GM12878 (cell line): ENCODE data around the gene PLGRKT. TPM values are rescaled to one million over a fixed set of nuclear protein-coding genes. Genes with fewer than 3 reads are reported as not detected.
"Not testable (repeated sequence)": the region's sequence is repeated elsewhere in the genome, so short reads cannot be mapped to it uniquely, and the experiment has no call there.

ENCODE experiments used
- ATAC-seq: fragments of 200-7000 bp; cut with Tn5 transposase; 3 replicates; pipeline ENCODE4 v1.9.1; 2020; ENCODE audit warnings: mild to moderate bottlenecking, moderate library complexity
- BruUV-seq: library from RNA; stranded (reverse); fragments of 400-500 nt; replicated peaks from 2 replicates; lab custom pipeline; 2021; lab: Mats Ljungman, UMichigan
- CTCF ChIA-PET: fragments of 300-600 bp; sonication (Branson Sonifier 250); formaldehyde crosslinking; extraction: SDS; loops from one replicate; lab custom pipeline; 2021; ENCODE audit warnings: inconsistent platforms; lab: Yijun Ruan, JAX
- POLR2A ChIA-PET: fragments of 350-600 bp; formaldehyde crosslinking; extraction: SDS; loops from one replicate; lab custom pipeline; 2021; ENCODE audit warnings: inconsistent platforms; lab: Charles Lee
- RAD21 ChIA-PET: fragments of 300-600 bp; sonication (Branson Sonifier 250); formaldehyde crosslinking; loops from one replicate; lab custom pipeline; 2023; ENCODE audit warnings: antibody characterized with exemption; ENCODE audit not compliant: unreplicated experiment; lab: Charles Lee
- SMC1A ChIA-PET: fragments of 300-600 bp; sonication (Branson Sonifier 250); formaldehyde crosslinking; loops from one replicate; lab custom pipeline; 2023; ENCODE audit not compliant: unreplicated experiment, uncharacterized antibody; lab: Charles Lee
- DNase-seq: peaks from one replicate; pipeline ENCODE4 v3.0.0-alpha.2; 2011; ENCODE audit warnings: low read depth, low spot score
- FAIRE-seq: peaks from 3 replicates; lab custom pipeline; 2011; peaks lifted over from hg19 to GRCh38; lab: Jason Lieb, UNC
- H2AFZ ChIP-seq: 2 replicates; pipeline ENCODE4 v1.6.0; 2011; ENCODE audit warnings: low read depth, low read length, control low read depth; ENCODE audit not compliant: control insufficient read depth
- H3K27ac ChIP-seq: 2 replicates; pipeline ENCODE4 v1.5.1; 2011; ENCODE audit warnings: control low read depth; ENCODE audit not compliant: control insufficient read depth, insufficient read depth
- H3K27me3 ChIP-seq, 2 experiments: replicated peaks in 1 of 2; 2 replicates each; pipeline versions ENCODE4 v1.6.0 to v1.6.1; 2011; ENCODE audit warnings: low read length in 1 of 2; ENCODE audit not compliant: control insufficient read depth in 2 of 2, insufficient read depth in 2 of 2
- H3K36me3 ChIP-seq, 2 experiments: 2 replicates each; pipeline ENCODE4 v1.5.1; 2011; ENCODE audit warnings: low read length in 1 of 2; ENCODE audit not compliant: control insufficient read depth in 2 of 2, insufficient read depth in 2 of 2
- H3K4me1 ChIP-seq: 2 replicates; pipeline ENCODE4 v1.6.1; 2011; ENCODE audit warnings: mild to moderate bottlenecking, low read length, moderate library complexity, mixed read lengths; ENCODE audit not compliant: control insufficient read depth, insufficient read depth
- H3K4me2 ChIP-seq: 2 replicates; pipeline ENCODE4 v1.6.0; 2011; ENCODE audit warnings: control low read depth; ENCODE audit not compliant: control insufficient read depth, insufficient read depth
- H3K4me3 ChIP-seq: fragments of 200-600 bp; sonication (generic); 2 replicates; pipeline ENCODE4 v1.5.1; 2016
- H3K79me2 ChIP-seq: 2 replicates; pipeline ENCODE4 v1.6.0; 2011; ENCODE audit warnings: low read length; ENCODE audit not compliant: control insufficient read depth, insufficient read depth
- H3K9ac ChIP-seq: 2 replicates; pipeline ENCODE4 v1.8.0; 2011; ENCODE audit warnings: low read length, control low read depth, mixed read lengths; ENCODE audit not compliant: control insufficient read depth, insufficient read depth
- H3K9me3 ChIP-seq: replicated peaks from 3 replicates; pipeline ENCODE4 v1.5.1; 2011; ENCODE audit warnings: mild to moderate bottlenecking, low read length; ENCODE audit not compliant: control insufficient read depth, insufficient read depth
- H4K20me1 ChIP-seq: 2 replicates; pipeline ENCODE4 v1.6.0; 2011; ENCODE audit not compliant: control insufficient read depth, insufficient read depth
- IKZF2 ChIP-seq, 2 experiments: fragments of 450-650 bp; IDR thresholded peaks; 2 replicates each; pipeline ENCODE4 v1.6.1; 2017; ENCODE audit warnings: mild to moderate bottlenecking in 2 of 2, moderate library complexity in 2 of 2
- SPI1 ChIP-seq: IDR thresholded peaks from 2 replicates; pipeline ENCODE4 v1.6.1; 2011; ENCODE audit warnings: low read depth, mild to moderate bottlenecking, low read length, moderate library complexity, borderline replicate concordance; ENCODE audit not compliant: insufficient read depth
- ZNF217 ChIP-seq: fragments of 450-650 bp; IDR thresholded peaks from 2 replicates; pipeline ENCODE4 v1.6.1; 2017; ENCODE audit warnings: antibody characterized with exemption, mild to moderate bottlenecking
- WGBS: methylation state at CpG from one replicate; pipeline ENCODE4 v1.1.6; 2016; ENCODE audit warnings: low lambda C conversion rate; ENCODE audit not compliant: insufficient replicate concordance, insufficient coverage; ENCODE audit errors: missing lambda C conversion rate; 5-methylcytosine and 5-hydroxymethylcytosine counted together
- in situ Hi-C: fragments of 300-500 bp; cut with MboI; formaldehyde crosslinking; loops from 9 replicates; pipeline ENCODE4 v1.14.3; 2018; ENCODE audit warnings: mixed read lengths
- intact Hi-C: fragments of 100-400 bp; cut with micrococcal nuclease; formaldehyde crosslinking; loops from one replicate; pipeline ENCODE4 v1.14.2; 2022; ENCODE audit not compliant: unreplicated experiment
- polyA plus RNA-seq, 11 experiments: library from polyadenylated mRNA; depleted of rRNA in 4 of 11; unstranded in 6 of 11; stranded (reverse) in 5 of 11; fragments of >200 nt; fragmentation: Nextera tagmentation in 4 of 11; fragmentation: Illumina TruSeq in 1 of 11; extraction: Ambion mirVana in 4 of 11; extraction: Trizol in 1 of 11; gene quantifications; 1 replicate in 1 of 11; 2 replicates in 10 of 11; pipeline versions ENCODE4 v1.2.1 to v1.2.3, GENCODE V29; 2011 to 2016; ENCODE audit warnings: inconsistent platforms in 2 of 11, missing spikeins in 2 of 11, low read depth in 1 of 11
- total RNA-seq, 4 experiments: library from RNA; depleted of rRNA in 3 of 4; stranded (reverse); fragments of >200 nt in 3 of 4; fragmentation: Illumina TruSeq in 1 of 4; extraction: Trizol in 1 of 4; gene quantifications; 2 replicates each; pipeline versions ENCODE4 v1.2.1 to v1.2.3, GENCODE V29; 2013 to 2021

PLGRKT gene
- total and polyA plus RNA-seq, 10 of the 15 experiments (the other 5 are each of a cell fraction or from before 2014, with no cell fraction given): 25.2 to 72.3 (median 38.4) TPM

GRCh38 chr9:5445886-5446285 is 8.2 kb upstream of the PLGRKT start:
- ChIA-PET RAD21 (interaction anchor here (5.3 kb wide), 1 partner anchor 72 kb away, joined by 59 read pairs; no protein-coding TSS in a partner anchor), CTCF (interaction anchor here (1.4 kb wide), 1 partner anchor 20 kb away, joined by 5 read pairs; no protein-coding TSS in a partner anchor), SMC1A (interaction anchor here (0.8 to 5.6 kb wide), 8 partner anchors 7 to 684 kb away, joined by 3 to 161 read pairs (median 6); partner anchors contain the start of genes PDCD1LG2 and PLGRKT), POLR2A (interaction anchor here (5.5 kb wide), 1 partner anchor 8 kb away, joined by 66 read pairs; the partner anchor contains the start of gene PLGRKT)
- Histone ChIP-seq H3K79me2 (peaks cover 17% of the 10 kb centered on the region), H3K9me3 (no peaks in the 10 kb centered on the region), H4K20me1 (no peaks in the 10 kb centered on the region), H3K4me2 (no peak overlapping the region), H3K27me3 (no peaks in the 10 kb centered on the region), H3K27ac (no peak overlapping the region), H2AFZ (no peak overlapping the region), H3K4me1 (peaks cover 38% of the 10 kb centered on the region), H3K4me3 (no peak overlapping the region), H3K36me3 (no peaks in the 10 kb centered on the region), H3K9ac (no peak overlapping the region)
- intact Hi-C loops: loop anchor here (10.0 kb wide), 1 partner anchor 781 kb away; the partner anchor contains the start of genes PLPP6 and SPATA6L
- in situ Hi-C loops: no loop called here
- TF ChIP-seq SPI1 (0 out of 2 replicates have a peak, but pooled peaks have one; percentile 33), ZNF217 (no peak), IKZF2 (IDR thresholded peaks at IDR 0.05) (peak in 1 of 2 experiments; percentile 12; a peak in 1 of 4 replicates)
- no peak for FAIRE-seq
- BruUV-seq: no TSS peak
- ATAC-seq: no peak
- DNase-seq: no peak

GRCh38 chr9:5445096-5445495 is 7.4 kb upstream of the PLGRKT start:
- RAD21 ChIA-PET: not testable (repeated sequence)

More at GRCh38 chr9:5445096-5445495, 7.4 kb upstream of the PLGRKT start:
- H3K79me2 ChIP-seq, SMC1A ChIA-PET, H3K4me3 ChIP-seq, BruUV-seq, CTCF ChIA-PET, H3K27me3 ChIP-seq, DNase-seq, H2AFZ ChIP-seq, H3K36me3 ChIP-seq, H3K9me3 ChIP-seq, ATAC-seq, H4K20me1 ChIP-seq, H3K9ac ChIP-seq, FAIRE-seq, H3K27ac ChIP-seq, in situ Hi-C loops, H3K4me2 ChIP-seq, POLR2A ChIA-PET: not testable (repeated sequence)
- intact Hi-C loops: loop anchor here (10.0 kb wide), 1 partner anchor 780 kb away; the partner anchor contains the start of genes PLPP6 and SPATA6L
- WGBS: 95% methylated on average over 4 of the region's 4 CpGs
- H3K4me1 ChIP-seq: peaks cover 38% of the 10 kb centered on the region
